ENCODE data around the gene PSMD13.

DNA sequence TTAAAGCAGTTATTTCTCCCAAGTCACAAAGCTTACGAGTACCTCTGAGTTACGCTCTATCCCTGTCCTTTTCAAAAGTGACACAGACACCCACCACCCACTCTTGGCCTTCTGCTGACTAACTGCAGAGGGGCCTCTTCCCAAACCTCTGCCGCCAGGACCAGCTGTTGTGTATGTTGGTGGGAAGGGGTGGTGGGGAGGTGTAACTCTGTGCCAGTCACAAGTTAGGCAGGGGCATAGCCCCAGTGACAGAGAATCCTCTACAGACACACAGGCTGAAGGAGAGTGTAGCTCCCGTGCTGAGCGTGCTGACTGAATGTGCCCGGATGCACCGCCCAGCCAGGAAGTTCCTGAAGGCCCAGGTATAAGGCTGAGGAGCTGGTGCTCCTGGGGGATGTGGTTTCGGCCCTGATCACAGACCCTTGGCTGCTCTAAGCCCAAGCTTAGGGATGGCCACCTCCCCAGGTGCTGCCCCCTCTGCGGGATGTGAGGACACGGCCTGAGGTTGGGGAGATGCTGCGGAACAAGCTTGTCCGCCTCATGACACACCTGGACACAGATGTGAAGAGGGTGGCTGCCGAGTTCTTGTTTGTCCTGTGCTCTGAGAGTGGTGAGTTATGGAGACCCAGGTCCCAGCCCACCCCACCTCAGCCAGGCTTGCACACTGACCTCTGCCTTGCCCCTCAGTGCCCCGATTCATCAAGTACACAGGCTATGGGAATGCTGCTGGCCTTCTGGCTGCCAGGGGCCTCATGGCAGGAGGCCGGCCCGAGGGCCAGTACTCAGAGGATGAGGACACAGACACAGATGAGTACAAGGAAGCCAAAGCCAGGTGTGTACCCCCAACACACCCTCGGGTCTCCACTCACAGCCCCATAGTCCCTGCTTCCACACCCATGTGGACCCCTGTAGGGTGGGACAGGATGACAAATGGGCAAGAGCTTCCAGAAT lies 24.4 kb upstream of the PSMD13 start:
- TF ChIP-seq, protein P1, sequence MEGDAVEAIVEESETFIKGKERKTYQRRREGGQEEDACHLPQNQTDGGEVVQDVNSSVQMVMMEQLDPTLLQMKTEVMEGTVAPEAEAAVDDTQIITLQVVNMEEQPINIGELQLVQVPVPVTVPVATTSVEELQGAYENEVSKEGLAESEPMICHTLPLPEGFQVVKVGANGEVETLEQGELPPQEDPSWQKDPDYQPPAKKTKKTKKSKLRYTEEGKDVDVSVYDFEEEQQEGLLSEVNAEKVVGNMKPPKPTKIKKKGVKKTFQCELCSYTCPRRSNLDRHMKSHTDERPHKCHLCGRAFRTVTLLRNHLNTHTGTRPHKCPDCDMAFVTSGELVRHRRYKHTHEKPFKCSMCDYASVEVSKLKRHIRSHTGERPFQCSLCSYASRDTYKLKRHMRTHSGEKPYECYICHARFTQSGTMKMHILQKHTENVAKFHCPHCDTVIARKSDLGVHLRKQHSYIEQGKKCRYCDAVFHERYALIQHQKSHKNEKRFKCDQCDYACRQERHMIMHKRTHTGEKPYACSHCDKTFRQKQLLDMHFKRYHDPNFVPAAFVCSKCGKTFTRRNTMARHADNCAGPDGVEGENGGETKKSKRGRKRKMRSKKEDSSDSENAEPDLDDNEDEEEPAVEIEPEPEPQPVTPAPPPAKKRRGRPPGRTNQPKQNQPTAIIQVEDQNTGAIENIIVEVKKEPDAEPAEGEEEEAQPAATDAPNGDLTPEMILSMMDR (conservative IDR thresholded peaks at IDR 0.05): no peak
- TF ChIP-seq ZFX (IDR thresholded peaks at IDR 0.05): no peak

All from C4-2B (cell line).